Inflammatory macrophage treated with lipopolysaccharide for 1 hour (primary cell): ENCODE results near the gene KDM4C.
"Not testable (repeated sequence)": the region's sequence is repeated elsewhere in the genome, so short reads cannot be mapped to it uniquely, and the experiment has no call there.

ENCODE experiments used
- DNase-seq, 2 donors: peaks; one replicate each; pipeline ENCODE4 v3.0.0-alpha.2; 2020 to 2022

The KDM4C gene

DNA sequence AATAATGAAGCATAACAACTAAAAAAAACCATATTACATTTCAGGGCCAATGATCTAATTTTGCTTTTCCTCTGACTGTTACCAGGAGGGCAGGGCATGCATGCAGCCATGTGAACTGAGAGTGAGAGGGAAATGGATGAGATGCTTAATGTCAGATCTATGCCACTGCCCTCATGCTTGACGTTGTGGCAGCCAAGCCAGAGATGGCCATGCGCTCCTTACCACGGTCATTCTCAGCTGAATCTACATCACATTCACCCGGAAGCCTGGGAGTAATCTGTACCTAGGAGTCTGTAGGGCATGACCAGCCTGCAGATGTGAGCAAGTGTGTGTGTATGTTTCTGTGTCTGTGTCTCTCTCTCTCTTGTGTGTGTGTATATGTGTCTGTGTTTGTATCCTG, 183.7 kb downstream of the KDM4C start:
- DNase-seq: no peak

DNA sequence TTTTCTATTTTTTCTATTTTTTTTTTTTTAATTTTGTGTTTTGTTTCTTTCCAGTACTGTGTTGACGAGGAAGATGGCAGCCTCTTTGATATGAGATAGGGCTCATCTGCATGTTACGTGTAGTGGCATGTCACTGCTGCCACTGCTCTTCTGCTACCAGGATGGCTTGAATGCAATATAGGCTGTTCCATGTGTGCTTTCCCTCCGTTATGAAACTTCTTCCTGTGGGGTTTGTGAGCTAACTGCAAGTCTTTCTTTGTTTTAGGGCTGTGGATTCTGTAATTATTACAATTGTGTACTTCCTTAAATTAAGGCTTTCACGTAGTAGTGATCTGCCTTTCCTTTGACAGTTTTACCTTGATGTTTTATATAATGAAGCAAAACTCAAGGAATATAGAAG, 184.6 kb downstream of the KDM4C start:
- DNase-seq: peak; percentile 34 to 39

DNA sequence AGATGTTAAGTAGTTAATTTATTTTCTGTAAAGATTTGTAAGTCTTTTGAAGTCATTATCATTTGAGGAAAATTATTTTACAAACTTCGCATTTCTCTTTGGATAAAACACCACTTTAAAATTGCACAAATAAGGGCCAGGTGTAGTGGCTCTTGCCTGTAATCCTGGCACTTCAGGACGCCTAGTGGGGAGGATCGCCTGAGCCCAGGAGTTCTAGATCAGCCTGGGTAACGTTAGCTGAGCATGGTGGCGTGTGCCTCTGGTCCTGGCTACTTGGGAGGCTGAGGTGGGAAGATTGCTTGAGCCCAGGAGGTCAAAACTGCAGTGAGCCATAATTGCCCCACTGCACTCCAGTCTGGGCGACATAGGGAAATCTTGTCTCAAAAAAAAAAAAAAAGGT, 185.5 kb downstream of the KDM4C start:
- no peak for DNase-seq

DNA sequence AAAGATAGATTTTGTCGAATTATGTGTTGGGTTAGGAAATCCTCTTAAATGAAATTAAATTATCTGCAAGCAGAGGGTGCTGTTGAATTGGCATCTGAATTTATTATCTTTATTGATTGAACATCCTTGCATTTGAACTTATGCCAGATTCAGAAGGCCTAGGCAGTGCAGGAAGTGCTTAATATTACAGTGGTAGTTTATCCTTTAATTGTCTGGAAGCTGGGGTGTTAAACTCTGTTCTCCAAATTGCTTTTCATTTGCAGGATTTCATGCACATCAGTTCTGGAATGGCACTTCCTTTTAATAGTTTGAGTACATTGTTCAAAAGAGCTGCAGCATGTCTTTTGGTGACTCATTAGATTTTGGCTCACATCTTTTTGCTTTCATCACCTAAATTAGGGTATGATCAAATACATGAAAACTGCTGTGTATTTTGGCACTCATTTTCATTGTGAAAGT, 186.3 kb downstream of the KDM4C start:
- DNase-seq: peak in 1 of 2 donors; percentile 16

DNA sequence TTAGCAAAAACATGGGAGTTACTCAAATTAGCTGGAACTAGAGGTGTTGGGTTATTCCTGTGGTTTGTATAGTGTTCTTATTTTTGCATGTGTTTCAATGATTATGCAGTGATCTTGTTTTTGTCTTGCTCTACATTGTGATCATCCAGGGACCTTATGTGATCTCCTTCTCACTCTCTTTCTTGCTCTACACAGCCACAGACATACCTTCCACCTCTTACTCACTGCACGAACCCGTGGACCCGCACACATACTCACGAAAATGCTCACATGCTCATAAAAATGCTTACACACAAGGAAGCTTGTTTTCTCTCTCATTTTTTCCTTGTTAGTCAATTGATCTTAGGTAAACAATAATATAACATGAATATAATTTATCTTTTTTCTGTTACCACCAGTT, 187.1 kb downstream of the KDM4C start:
- no peak for DNase-seq

DNA sequence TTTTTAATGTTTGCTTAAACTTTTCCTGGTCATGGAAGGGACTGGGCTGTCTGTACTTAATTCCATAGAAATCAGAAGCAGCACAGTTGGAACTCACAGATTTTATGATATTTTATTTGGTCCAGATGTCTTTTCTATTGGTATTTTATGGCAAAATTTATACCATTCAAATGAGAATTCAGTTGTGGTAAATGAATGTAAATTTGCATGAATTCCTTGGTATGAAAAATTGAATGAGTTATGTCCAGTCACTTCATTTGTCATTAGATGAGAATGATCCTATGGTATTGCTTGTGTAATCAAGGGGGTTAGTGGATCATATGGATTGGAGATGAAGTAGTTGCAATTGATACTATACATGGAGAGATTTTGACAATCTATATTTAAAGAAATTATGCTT, 188.0 kb downstream of the KDM4C start:
- no peak for DNase-seq

DNA sequence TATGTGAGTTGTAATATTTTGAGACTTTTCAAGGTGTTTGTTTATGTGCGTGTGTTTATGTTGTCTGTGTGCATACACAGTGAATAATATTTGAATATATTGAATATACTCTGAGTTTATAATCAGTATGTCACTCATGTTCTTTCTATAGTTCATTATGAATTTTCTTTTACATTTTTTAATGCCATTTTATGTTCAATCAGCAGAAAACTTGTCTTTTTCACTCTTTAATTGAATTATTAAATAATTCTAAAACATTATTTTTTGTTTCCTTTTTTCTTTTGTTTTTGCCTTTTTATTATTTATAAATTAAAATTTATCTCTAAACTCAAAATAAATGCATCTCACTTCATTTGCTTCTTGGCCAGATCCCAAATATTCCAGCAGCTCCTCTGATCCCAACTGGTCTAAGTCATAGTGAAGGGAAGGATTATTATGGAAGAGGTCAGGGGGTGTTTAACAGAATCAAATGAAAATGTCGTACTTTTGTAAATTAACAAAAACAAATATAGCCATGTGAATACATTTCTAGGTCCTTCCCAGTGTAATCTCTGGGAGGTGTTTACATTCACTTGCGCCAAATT, 188.9 kb downstream of the KDM4C start:
- DNase-seq: no peak

DNA sequence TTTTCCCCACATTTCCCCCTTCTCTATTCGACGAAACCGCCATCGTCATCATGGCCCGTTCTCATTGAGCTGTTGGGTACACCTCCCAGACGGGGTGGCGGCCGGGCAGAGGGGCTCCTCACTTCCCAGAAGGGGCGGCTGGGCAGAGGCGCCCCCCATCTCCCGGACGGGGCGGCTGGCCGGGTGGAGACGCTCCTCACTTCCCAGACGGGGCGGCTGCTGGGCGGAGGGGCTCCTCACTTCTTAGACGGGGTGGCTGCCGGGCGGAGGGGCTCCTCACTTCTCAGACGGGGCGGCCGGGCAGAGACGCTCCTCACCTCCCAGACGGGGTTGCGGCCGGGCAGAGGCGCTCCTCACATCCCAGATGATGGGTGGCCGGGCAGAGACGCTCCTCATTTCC, 191.1 kb downstream of the KDM4C start:
- not testable (repeated sequence) for DNase-seq

DNA sequence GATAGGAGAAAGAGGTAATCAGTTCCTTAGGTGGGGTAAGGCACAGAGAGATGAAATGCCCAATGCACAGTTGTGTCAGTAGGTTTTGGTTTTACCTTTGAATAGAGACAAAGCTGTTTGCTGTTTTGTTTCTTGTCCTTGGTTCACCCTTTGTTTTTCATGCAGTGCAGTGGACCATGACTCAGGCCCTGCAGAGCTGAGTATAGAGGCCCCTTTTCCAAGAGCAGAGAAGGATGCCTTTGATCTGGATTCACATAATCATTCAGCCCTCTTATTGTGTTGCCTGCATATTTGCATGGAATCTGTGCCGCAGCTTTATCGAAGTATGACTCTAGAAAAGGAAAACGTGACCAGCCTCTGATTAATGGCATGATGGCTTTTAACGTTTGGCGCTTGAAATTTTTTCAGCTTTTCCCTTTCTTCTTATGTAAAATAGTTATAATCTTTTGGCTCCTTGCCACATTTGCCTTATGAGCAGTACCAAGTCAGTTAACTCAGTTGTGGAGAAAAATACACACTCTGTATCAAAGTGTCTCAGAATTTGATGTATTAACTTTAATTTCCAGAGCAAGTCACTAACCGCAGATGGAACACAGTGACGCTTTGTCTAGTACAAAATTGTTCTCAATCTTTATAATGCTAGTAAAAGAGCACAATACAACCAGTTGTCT, 197.6 kb downstream of the KDM4C start:
- no peak for DNase-seq

DNA sequence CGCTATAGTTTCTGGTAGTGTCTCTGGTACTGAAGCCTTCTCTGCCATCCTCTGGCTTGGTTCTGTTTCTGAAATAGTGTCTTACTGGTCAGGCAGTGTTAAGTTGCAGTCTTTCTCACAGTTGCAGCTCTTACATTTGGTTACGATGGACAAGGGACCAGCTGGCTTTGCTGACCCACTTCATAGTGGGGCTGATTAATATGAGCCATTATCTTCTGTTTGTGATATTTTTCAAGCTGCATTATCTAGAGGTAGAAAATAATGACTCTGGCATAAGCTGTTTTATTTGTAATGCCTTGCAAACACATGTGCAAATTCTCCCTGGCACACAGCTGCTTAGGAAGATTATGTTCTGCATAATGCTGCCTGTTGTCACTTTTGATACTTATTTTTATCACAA, 199.1 kb downstream of the KDM4C start:
- no peak for DNase-seq

DNA sequence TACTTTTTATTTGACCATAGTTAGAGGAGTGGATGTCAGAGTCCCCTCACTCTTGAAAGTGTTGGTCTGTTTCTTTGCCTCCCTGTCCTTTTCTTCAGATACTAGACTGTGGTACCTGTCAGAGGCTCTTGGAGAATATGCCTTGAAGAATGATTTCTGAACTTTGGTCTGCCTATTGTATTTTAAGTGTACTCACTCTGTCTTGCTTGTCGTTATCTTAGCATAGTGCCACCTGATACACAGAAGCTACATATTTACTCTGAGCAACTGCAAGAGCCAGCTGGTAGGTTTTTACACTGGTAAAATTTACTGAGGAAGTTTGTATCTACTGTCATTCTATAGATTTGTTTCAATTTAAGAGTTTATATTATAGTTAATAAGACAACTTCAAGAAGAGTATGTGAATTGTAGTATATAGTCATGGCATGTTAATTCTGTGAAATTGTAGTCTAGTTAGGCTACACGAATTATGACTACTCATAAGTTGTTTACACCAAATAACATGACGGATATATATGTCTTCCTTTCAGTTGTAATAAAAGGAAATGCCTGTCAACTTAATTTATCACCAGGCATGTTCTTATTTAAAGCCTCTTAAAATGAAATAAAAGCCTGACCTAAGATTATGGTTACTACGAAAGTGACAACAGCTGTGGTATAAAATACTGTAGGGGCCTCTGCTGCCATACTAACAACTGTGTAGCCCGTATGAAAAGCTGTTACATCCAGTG, 201.7 kb downstream of the KDM4C start:
- no peak for DNase-seq

DNA sequence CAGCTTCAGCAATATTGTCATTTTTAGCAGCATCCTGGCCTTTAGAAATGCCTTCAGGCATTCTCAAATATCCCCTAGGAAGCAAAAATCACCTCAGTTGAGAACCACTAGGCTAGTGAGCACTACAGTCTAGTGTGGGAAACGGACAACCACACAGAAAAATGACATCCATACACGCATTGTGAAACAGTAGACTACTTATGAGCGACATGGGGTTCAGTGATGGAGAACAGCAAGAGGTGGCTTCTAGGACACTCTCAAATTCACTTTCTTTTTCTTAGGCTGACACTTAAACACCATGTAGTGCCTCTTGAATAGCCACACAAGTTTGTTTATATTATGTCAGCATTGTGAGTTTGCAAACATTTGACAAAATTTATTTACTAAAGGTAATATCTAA, 203.0 kb downstream of the KDM4C start:
- no peak for DNase-seq

DNA sequence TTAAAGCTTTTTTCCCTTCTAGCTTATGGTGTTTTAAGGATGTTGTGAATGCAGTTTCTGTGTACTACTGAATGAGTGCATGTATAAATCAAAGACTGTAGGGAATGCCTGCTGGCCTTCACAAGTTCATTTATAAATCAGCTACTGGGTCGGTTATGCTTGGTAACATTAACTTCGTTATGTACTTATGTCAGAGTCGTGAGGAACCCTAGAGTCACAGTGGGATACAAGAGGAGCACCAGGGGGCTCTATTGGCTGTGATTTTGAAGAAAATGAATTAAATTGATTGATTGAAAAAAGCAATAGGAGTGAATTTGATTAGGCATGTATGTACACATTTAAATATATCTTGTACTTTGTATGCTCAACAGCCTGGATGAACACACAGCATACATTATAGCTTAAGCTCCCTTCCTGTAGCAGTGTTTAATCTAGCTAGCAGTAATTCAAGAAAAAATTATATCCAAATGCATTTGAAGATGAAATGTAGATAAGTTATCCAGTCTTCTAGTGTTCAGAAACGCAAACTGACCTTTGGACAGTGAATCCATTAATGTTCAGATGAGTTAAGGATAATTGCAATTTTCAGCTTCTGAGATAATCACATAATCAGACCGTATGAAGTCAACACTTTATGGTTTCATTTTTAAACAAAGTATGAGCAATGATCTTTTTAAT, 204.2 kb downstream of the KDM4C start:
- no peak for DNase-seq

DNA sequence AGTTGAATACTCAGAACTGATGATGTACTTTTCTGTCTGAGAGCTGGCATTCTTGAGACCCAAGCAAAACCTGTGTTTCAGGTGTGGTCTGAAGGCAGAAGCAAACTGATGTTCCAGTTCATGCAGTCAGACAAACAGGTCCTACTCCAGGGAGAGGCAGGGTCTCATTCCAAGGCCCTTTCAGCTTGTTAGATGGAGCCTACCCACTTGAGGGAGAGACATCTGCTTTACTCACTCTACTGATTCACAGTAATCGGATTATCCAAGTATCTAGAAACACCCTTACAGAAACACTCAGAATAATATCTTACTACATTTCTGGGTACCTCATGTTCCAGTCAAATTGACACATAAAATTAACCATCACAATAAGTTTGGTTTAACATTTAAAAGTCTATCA, 207.8 kb downstream of the KDM4C start:
- DNase-seq: no peak

DNA sequence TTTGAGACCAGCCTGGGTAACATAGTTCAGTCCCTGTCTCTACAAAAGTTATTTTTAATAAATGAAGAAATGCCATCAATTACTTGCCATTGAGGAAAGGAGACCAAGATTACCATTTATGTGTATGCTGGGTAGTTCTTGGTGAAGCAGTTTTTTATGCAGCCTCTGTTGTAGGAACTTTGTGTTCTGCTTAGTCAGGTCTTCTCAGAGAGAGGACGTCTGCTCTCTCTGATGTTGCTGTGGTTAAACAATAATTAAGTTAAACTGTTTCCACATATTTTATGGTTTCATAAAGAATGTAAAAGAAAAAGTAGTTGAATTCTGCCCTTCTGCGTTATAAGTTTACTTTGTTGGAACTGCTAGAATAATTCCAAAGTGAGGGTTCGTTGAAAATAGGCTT, 210.5 kb downstream of the KDM4C start:
- DNase-seq: no peak

DNA sequence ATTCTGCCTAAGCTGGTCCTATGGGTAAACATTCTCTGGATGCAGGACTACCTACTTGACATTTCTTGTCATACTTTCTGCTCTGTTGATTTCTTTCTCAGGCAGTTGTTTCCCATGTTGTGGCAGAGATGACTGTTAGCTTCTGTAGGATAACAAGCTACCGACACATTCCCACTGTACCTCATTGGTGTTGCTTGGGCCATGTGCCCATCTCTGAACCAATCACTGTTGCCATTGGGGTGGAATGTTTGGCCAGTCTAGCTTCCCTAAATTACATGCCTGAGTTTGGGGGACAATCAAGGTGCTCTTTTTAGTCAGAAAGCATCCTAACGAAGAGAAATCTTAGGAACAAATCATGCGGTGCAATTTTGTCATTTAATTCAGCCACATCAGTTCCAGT, 212.0 kb downstream of the KDM4C start:
- no peak for DNase-seq

DNA sequence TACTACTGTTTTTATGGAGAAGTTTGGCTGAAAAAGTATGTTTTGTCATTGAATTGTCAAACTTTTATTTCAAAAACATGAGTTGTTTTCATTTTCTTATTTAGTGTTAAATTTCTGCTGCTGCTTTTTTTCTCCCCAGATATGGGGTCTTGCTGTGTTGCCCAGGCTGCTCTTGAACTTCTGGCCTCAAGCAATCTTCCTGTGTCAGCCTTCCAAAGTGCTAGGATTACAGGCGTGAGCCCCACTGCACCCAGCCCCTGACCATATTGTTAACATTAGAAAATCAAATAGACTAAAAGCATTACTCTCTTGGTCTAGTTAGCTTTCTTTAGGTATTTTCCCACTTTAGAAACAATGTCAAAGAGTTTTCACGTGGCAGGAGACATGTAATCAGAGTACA, 215.3 kb downstream of the KDM4C start:
- no peak for DNase-seq

DNA sequence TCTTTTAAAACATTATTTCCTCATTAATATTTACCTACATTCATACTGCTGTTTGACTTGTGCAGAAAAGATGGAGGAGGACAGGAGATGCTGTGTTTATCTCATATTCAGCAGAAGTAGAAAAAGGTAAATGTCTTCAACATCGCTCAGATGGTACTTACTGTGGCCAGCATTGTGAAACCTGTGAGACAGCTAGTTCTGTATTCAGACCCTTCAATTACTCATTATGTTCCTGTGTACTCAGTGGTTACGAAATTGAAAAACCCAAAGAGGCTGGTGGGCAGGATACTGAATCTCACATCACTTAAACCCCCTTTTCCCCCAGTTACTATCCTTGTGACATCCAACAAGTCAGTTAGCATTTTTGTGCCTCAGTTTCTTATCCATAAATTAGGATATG, 216.0 kb downstream of the KDM4C start:
- peak; percentile 12 to 19 for DNase-seq

DNA sequence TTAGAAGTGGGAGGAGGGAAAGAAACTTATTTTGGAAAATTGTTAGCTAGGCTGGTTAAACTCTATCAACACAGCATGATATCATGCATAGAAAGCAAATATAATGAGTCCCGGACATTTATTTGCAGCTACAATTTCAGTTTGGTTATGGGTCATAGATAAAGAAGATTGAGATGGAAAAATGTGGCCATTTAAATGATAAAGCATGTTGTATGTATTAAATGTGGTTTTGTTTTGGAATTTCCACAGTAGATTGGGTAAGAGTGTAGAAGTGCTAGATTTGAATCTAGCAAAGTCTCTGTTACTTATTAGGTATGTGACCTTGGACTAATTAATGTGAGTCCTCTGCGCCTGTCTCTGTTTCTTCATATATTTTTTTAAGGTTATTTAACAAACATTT, 217.4 kb downstream of the KDM4C start:
- no peak for DNase-seq

DNA sequence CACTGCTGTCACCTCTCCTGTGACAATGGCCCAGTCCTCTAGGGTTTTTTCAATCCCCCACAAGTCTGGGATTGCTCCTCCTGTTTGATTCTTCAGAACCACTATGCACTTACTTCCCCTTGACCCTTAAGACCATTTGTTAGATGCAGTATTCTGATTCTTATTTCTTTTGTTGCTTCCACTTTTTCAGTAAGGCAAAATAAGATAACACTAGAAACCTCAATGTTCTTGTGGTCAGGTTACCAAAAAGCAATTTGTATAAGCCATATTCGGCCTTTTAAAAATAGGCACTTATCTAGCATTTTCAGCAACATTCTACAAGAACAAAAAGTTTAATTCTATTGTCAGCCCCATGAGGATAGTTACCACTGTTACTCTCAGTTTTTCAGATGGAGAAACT, 220.0 kb downstream of the KDM4C start:
- no peak for DNase-seq

DNA sequence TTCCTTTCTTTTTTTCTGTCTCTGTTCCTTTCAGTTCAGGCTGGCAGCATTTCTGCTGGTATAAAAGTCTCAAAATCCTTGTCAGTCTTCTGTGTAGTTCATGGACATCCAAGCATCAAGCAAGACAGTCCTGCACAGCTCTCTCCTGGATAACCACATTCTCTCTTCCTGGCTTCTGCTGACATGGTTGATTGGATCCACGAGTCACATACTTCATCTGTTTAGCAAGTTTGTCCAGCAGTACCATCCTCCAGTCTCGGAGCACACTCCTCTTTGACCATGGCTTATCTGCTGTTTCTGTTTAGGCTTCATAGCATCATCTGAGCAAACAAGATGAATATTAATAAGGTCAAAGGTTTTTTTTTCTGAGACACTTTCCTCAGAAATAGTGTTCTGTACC, 220.8 kb downstream of the KDM4C start:
- DNase-seq: no peak

DNA sequence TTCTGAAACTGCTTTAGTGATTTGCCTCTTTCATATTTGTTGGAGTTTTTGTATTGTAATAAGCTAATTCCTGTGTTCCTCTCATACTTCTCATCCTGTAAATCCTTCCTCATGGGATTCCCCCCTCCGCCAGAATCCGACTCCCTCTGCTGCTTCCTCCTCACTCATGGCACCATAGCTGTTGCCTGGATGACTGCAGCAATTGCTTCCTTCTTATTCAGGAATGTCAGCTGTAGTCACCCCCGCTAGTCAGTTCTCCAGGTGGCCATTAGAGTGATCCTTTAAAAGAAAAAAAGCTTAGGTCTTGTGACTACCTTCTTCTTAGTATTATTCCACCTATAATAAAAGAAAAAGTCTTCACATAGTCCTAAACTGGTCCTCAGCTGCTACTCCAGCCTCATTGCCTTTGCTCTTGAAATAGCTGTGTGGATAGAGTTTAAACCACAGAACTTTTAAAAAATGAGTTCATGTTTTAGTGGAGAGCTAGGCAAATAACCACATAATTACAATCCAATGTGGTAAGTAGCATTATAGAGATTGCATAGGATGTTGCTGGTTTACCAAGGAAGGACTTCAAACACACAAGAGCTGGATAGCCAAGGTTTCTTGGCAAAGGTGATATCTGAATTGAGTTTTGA, 227.3 kb downstream of the KDM4C start:
- DNase-seq: no peak

DNA sequence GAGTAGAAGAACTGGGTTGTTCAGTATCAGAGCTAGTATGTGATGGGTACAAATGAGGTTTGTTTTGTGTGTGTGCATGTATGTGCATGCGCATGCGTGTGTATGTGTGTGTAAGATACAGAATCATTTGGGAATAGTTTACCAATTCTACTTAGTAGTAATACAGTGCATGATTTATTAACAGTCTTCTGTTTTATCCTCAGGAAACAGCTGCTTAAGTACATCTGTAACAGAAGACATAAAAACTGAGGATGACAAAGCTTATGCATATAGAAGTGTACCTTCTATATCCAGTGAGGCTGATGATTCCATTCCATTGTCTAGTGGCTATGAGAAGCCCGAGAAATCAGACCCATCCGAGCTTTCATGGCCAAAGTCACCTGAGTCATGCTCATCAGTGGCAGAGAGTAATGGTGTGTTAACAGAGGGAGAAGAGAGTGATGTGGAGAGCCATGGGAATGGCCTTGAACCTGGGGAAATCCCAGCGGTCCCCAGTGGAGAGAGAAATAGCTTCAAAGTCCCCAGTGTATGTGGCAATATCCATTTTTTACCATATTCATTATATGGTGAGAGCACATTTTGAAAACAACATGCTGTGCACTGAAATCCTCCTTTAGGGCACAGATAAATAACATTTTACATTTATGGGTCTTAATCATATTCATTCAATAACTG, 228.5 kb downstream of the KDM4C start:
- no peak for DNase-seq
